ENCODE results near the gene GSTP1. TPM values are rescaled to one million over a fixed set of nuclear protein-coding genes. Genes with fewer than 3 reads are reported as not detected.

The GSTP1 gene
- total and polyA plus RNA-seq, 2 donors (not counting 1 experiment from before 2014, with no cell fraction given), result 360 to 642 TPM

- H3K36me3 ChIP-seq (ENCODE audit: control insufficient read depth, insufficient read depth, low read length), result peaks cover 8% of the 10 kb centered on the region
- H3K27ac ChIP-seq (ENCODE audit: insufficient read depth, low read length), result peak overlapping the region; percentile 82
- peaks cover 5% of the 10 kb centered on the region for H3K4me1 ChIP-seq (ENCODE audit: control insufficient read depth, extremely low read depth, insufficient read depth, low read length)
These were observed 1.6 kb downstream of the GSTP1 start for GRCh38 chr11:67584881-67585873.

DNA sequence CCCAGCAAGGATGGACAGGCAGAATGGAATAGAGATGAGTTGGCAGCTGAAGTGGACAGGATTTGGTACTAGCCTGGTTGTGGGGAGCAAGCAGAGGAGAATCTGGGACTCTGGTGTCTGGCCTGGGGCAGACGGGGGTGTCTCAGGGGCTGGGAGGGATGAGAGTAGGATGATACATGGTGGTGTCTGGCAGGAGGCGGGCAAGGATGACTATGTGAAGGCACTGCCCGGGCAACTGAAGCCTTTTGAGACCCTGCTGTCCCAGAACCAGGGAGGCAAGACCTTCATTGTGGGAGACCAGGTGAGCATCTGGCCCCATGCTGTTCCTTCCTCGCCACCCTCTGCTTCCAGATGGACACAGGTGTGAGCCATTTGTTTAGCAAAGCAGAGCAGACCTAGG is 2.3 kb downstream of the GSTP1 start:
- Histone ChIP-seq H2AFZ (ENCODE audit: low read length) (no peak overlapping the region), H3K4me2 (ENCODE audit: extremely low read depth, insufficient read depth, low read length) (no peak overlapping the region), H3K27ac (ENCODE audit: insufficient read depth, low read length) (no peak overlapping the region), H3K4me1 (ENCODE audit: control insufficient read depth, extremely low read depth, insufficient read depth, low read length) (peaks cover 5% of the 10 kb centered on the region), H3K9ac (ENCODE audit: insufficient read depth, low read length) (no peak overlapping the region), H3K36me3 (ENCODE audit: control insufficient read depth, insufficient read depth, low read length) (peaks cover 8% of the 10 kb centered on the region), H3K4me3 (replicated peaks in 1 of 4; ENCODE audit: control extremely low read depth in 1 of 4, insufficient read depth in 1 of 4, low read depth in 3 of 4, low read length in 4 of 4) (no peak overlapping the region), H4K20me1 (ENCODE audit: control insufficient read depth, extremely low read depth, insufficient read depth, low read length) (no peaks in the 10 kb centered on the region), H3K9me3 (ENCODE audit: control insufficient read depth, insufficient read depth, low read depth, low read length) (no peaks in the 10 kb centered on the region), H3K79me2 (ENCODE audit: control insufficient read depth, insufficient read depth, low read length) (peaks cover 18% of the 10 kb centered on the region), H3K27me3 (ENCODE audit: control insufficient read depth, insufficient read depth, low read length) (peaks cover 3% of the 10 kb centered on the region)
- DNase-seq (ENCODE audit: low read depth in 2 of 2), result no peak
- TF ChIP-seq, protein P1, sequence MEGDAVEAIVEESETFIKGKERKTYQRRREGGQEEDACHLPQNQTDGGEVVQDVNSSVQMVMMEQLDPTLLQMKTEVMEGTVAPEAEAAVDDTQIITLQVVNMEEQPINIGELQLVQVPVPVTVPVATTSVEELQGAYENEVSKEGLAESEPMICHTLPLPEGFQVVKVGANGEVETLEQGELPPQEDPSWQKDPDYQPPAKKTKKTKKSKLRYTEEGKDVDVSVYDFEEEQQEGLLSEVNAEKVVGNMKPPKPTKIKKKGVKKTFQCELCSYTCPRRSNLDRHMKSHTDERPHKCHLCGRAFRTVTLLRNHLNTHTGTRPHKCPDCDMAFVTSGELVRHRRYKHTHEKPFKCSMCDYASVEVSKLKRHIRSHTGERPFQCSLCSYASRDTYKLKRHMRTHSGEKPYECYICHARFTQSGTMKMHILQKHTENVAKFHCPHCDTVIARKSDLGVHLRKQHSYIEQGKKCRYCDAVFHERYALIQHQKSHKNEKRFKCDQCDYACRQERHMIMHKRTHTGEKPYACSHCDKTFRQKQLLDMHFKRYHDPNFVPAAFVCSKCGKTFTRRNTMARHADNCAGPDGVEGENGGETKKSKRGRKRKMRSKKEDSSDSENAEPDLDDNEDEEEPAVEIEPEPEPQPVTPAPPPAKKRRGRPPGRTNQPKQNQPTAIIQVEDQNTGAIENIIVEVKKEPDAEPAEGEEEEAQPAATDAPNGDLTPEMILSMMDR (conservative IDR thresholded peaks at IDR 0.05 in 1 of 2, IDR thresholded peaks at IDR 0.05 in 1 of 2; ENCODE audit: low read depth in 1 of 2, low read length in 2 of 2), result no peak
- TF ChIP-seq EZH2 (IDR thresholded peaks at IDR 0.05; ENCODE audit: low read length, missing control alignments), result no peak

More at GRCh38 chr11:67584881-67585873, 1.6 kb downstream of the GSTP1 start:
- no peak overlapping the region for H2AFZ ChIP-seq (ENCODE audit: low read length)
- TF ChIP-seq EZH2 (IDR thresholded peaks at IDR 0.05; ENCODE audit: low read length, missing control alignments), result no peak
- TF ChIP-seq, protein P1 (conservative IDR thresholded peaks at IDR 0.05 in 1 of 2, IDR thresholded peaks at IDR 0.05 in 1 of 2; ENCODE audit: low read depth in 1 of 2, low read length in 2 of 2), result no peak
- DNase-seq (ENCODE audit: low read depth in 2 of 2), result no peak
- H4K20me1 ChIP-seq (ENCODE audit: control insufficient read depth, extremely low read depth, insufficient read depth, low read length), result no peaks in the 10 kb centered on the region
- peaks cover 3% of the 10 kb centered on the region for H3K27me3 ChIP-seq (ENCODE audit: control insufficient read depth, insufficient read depth, low read length)
- H3K9ac ChIP-seq (ENCODE audit: insufficient read depth, low read length), result peak overlapping the region; percentile 91
- peak overlapping the region; percentile 67 to 83 (median 82) for H3K4me3 ChIP-seq (replicated peaks in 1 of 4; ENCODE audit: control extremely low read depth in 1 of 4, insufficient read depth in 1 of 4, low read depth in 3 of 4, low read length in 4 of 4)
- H3K4me2 ChIP-seq (ENCODE audit: extremely low read depth, insufficient read depth, low read length), result peak overlapping the region; percentile 83
- H3K9me3 ChIP-seq (ENCODE audit: control insufficient read depth, insufficient read depth, low read depth, low read length), result no peaks in the 10 kb centered on the region
- H3K79me2 ChIP-seq (ENCODE audit: control insufficient read depth, insufficient read depth, low read length), result peaks cover 18% of the 10 kb centered on the region

- no peak for DNase-seq (ENCODE audit: low read depth in 2 of 2)
- no peaks in the 10 kb centered on the region for H4K20me1 ChIP-seq (ENCODE audit: control insufficient read depth, extremely low read depth, insufficient read depth, low read length)
- no peak overlapping the region for H3K4me2 ChIP-seq (ENCODE audit: extremely low read depth, insufficient read depth, low read length)
- no peak overlapping the region for H3K4me3 ChIP-seq (replicated peaks in 1 of 4; ENCODE audit: control extremely low read depth in 1 of 4, insufficient read depth in 1 of 4, low read depth in 3 of 4, low read length in 4 of 4)
- TF ChIP-seq, protein P1 (conservative IDR thresholded peaks at IDR 0.05 in 1 of 2, IDR thresholded peaks at IDR 0.05 in 1 of 2; ENCODE audit: low read depth in 1 of 2, low read length in 2 of 2), result no peak
- no peak for TF ChIP-seq EZH2 (IDR thresholded peaks at IDR 0.05; ENCODE audit: low read length, missing control alignments)
- no peak overlapping the region for H2AFZ ChIP-seq (ENCODE audit: low read length)
- H3K27ac ChIP-seq (ENCODE audit: insufficient read depth, low read length), result no peak overlapping the region
- H3K79me2 ChIP-seq (ENCODE audit: control insufficient read depth, insufficient read depth, low read length), result peaks cover 18% of the 10 kb centered on the region
- no peak overlapping the region for H3K9ac ChIP-seq (ENCODE audit: insufficient read depth, low read length)
- no peaks in the 10 kb centered on the region for H3K9me3 ChIP-seq (ENCODE audit: control insufficient read depth, insufficient read depth, low read depth, low read length)
- H3K36me3 ChIP-seq (ENCODE audit: control insufficient read depth, insufficient read depth, low read length), result peaks cover 8% of the 10 kb centered on the region
- peaks cover 5% of the 10 kb centered on the region for H3K4me1 ChIP-seq (ENCODE audit: control insufficient read depth, extremely low read depth, insufficient read depth, low read length)
- peaks cover under 1% of the 10 kb centered on the region for H3K27me3 ChIP-seq (ENCODE audit: control insufficient read depth, insufficient read depth, low read length)
These were observed 3.1 kb downstream of the GSTP1 start for GRCh38 chr11:67586568-67587250.
